ENCODE data around the gene SLAMF9.

The SLAMF9 gene

GRCh38 chr1:159953536-159954515 lies at the start of gene SLAMF9:
TSS of gene SLAMF9 (minus strand) at chr1:159954237. CDS start at chr1:159954137, 100 bp downstream.
- TF ChIP-seq CTCF (IDR thresholded peaks at IDR 0.05) = no peak
- peaks cover 3% of the 10 kb centered on the region for H3K4me1 ChIP-seq
- no peak within 1 kb of the TSS for H2AFZ ChIP-seq
- no peak within 1 kb of the TSS for H3K4me2 ChIP-seq (ENCODE audit: low read length)
- H3K79me2 ChIP-seq = no peaks in the 10 kb centered on the region
- H3K9me3 ChIP-seq (ENCODE audit: control insufficient read depth, low read length) = no peaks in the 10 kb centered on the region
- H3K4me3 ChIP-seq (ENCODE audit: low read depth, low read length) = no peak within 1 kb of the TSS
- no peak within 1 kb of the TSS for H3K9ac ChIP-seq
- no peaks in the 10 kb centered on the region for H3K36me3 ChIP-seq (ENCODE audit: control insufficient read depth, insufficient read depth, low read length)
- no peak within 1 kb of the TSS for H3K27ac ChIP-seq
- H3K27me3 ChIP-seq (ENCODE audit: control insufficient read depth, insufficient read depth, low read length) = no peaks in the 10 kb centered on the region

GRCh38 chr1:160001440-160001839 lies 47.4 kb upstream of the SLAMF9 start:
- H3K4me1 ChIP-seq = no peaks in the 10 kb centered on the region
- no peaks in the 10 kb centered on the region for H3K9me3 ChIP-seq (ENCODE audit: control insufficient read depth, low read length)
- TF ChIP-seq CTCF (IDR thresholded peaks at IDR 0.05) = no peak
- H3K79me2 ChIP-seq = no peaks in the 10 kb centered on the region
- no peaks in the 10 kb centered on the region for H3K27me3 ChIP-seq (ENCODE audit: control insufficient read depth, insufficient read depth, low read length)
- H3K27ac ChIP-seq = no peak overlapping the region
- H3K4me2 ChIP-seq (ENCODE audit: low read length) = no peak overlapping the region
- no peak overlapping the region for H3K4me3 ChIP-seq (ENCODE audit: low read depth, low read length)
- no peak overlapping the region for H2AFZ ChIP-seq
- no peak overlapping the region for H3K9ac ChIP-seq
- no peaks in the 10 kb centered on the region for H3K36me3 ChIP-seq (ENCODE audit: control insufficient read depth, insufficient read depth, low read length)

GRCh38 chr1:159999204-159999603 lies 45.2 kb upstream of the SLAMF9 start:
- H3K4me2 ChIP-seq (ENCODE audit: low read length) = no peak overlapping the region
- H3K9me3 ChIP-seq (ENCODE audit: control insufficient read depth, low read length) = no peaks in the 10 kb centered on the region
- no peak overlapping the region for H3K4me3 ChIP-seq (ENCODE audit: low read depth, low read length)
- no peak overlapping the region for H3K9ac ChIP-seq
- H3K79me2 ChIP-seq = no peaks in the 10 kb centered on the region
- no peaks in the 10 kb centered on the region for H3K27me3 ChIP-seq (ENCODE audit: control insufficient read depth, insufficient read depth, low read length)
- no peak overlapping the region for H3K27ac ChIP-seq
- H3K4me1 ChIP-seq = no peaks in the 10 kb centered on the region
- H3K36me3 ChIP-seq (ENCODE audit: control insufficient read depth, insufficient read depth, low read length) = no peaks in the 10 kb centered on the region
- no peak overlapping the region for H2AFZ ChIP-seq
- TF ChIP-seq CTCF (IDR thresholded peaks at IDR 0.05) = no peak

- Histone ChIP-seq H3K4me2 (ENCODE audit: low read length) (no peak overlapping the region), H3K79me2 (no peaks in the 10 kb centered on the region), H3K9ac (no peak overlapping the region), H3K27me3 (ENCODE audit: control insufficient read depth, insufficient read depth, low read length) (no peaks in the 10 kb centered on the region), H3K4me3 (ENCODE audit: low read depth, low read length) (no peak overlapping the region), H3K27ac (no peak overlapping the region), H3K9me3 (ENCODE audit: control insufficient read depth, low read length) (no peaks in the 10 kb centered on the region), H3K4me1 (no peaks in the 10 kb centered on the region), H3K36me3 (ENCODE audit: control insufficient read depth, insufficient read depth, low read length) (no peaks in the 10 kb centered on the region), H2AFZ (no peak overlapping the region)
- no peak for TF ChIP-seq CTCF (IDR thresholded peaks at IDR 0.05)
Observed at GRCh38 chr1:159996653-159997052, 42.6 kb upstream of the SLAMF9 start.
